Smooth muscle cell (in vitro differentiated cells): ENCODE measurements around the gene ZNF268. TPM values are rescaled to one million over a fixed set of nuclear protein-coding genes. Genes with fewer than 3 reads are reported as not detected.

Experiments used
- DNase-seq: peaks from one replicate; lab custom pipeline; 2025; ENCODE audit not compliant: unreplicated experiment; lab: John Stamatoyannopoulos, UW
- H2AFZ ChIP-seq: fragments of 200-600 bp; sonication (generic); 2 replicates; pipeline ENCODE4 v1.6.0; 2016; ENCODE audit warnings: antibody characterized with exemption, low read depth, mild to moderate bottlenecking
- H3F3A ChIP-seq: fragments of 200-600 bp; sonication (generic); 2 replicates; pipeline ENCODE4 v1.6.0; 2017; ENCODE audit warnings: antibody characterized with exemption, low read depth
- H3K27ac ChIP-seq: fragments of 200-600 bp; sonication (generic); 2 replicates; pipeline ENCODE4 v1.5.1; 2016; ENCODE audit warnings: low read depth, mild to moderate bottlenecking
- H3K27me3 ChIP-seq: fragments of 200-600 bp; sonication (generic); 2 replicates; pipeline ENCODE4 v1.6.1; 2016; ENCODE audit warnings: low read depth, mild to moderate bottlenecking
- H3K36me3 ChIP-seq: fragments of 200-600 bp; sonication (generic); 2 replicates; pipeline ENCODE4 v1.5.1; 2016; ENCODE audit warnings: low read depth
- H3K4me1 ChIP-seq: fragments of 200-600 bp; sonication (generic); 2 replicates; pipeline ENCODE4 v1.5.1; 2016; ENCODE audit warnings: low read depth
- H3K4me2 ChIP-seq: fragments of 200-600 bp; sonication (generic); 2 replicates; pipeline ENCODE4 v1.6.0; 2016; ENCODE audit warnings: mild to moderate bottlenecking
- H3K4me3 ChIP-seq: fragments of 200-600 bp; sonication (generic); 2 replicates; pipeline ENCODE4 v1.5.1; 2016; ENCODE audit warnings: mild to moderate bottlenecking
- H3K79me2 ChIP-seq: fragments of 200-600 bp; sonication (generic); 2 replicates; pipeline ENCODE4 v1.6.0; 2016; ENCODE audit warnings: low read depth, mild to moderate bottlenecking
- H3K9ac ChIP-seq: fragments of 200-600 bp; sonication (generic); 2 replicates; pipeline ENCODE4 v1.6.0; 2016; ENCODE audit warnings: low read depth
- H3K9me3 ChIP-seq: fragments of 200-600 bp; sonication (generic); replicated peaks from 2 replicates; pipeline ENCODE4 v1.5.1; 2016; ENCODE audit warnings: low read depth
- H4K20me1 ChIP-seq: fragments of 200-600 bp; sonication (generic); 2 replicates; pipeline ENCODE4 v1.6.0; 2016; ENCODE audit warnings: low read depth
- CTCF ChIP-seq: fragments of 200-600 bp; sonication (generic); IDR thresholded peaks from 2 replicates; pipeline ENCODE4 v1.5.1; 2017; ENCODE audit warnings: borderline replicate concordance, mild to moderate bottlenecking, antibody characterized with exemption; ENCODE audit not compliant: insufficient read depth, poor library complexity, severe bottlenecking
- WGBS: methylation state at CpG from one replicate; pipeline ENCODE4 v1.1.7; 2016; ENCODE audit warnings: low lambda C conversion rate; 5-methylcytosine and 5-hydroxymethylcytosine counted together
- polyA plus RNA-seq: library from polyadenylated mRNA; unstranded; fragments of >200 nt; fragmentation: Nextera tagmentation; extraction: Ambion mirVana; gene quantifications from 2 replicates; pipeline ENCODE4 v1.2.1, GENCODE V29; 2016
- total RNA-seq: library from RNA; depleted of rRNA; stranded (reverse); fragments of >200 nt; gene quantifications from 2 replicates; pipeline ENCODE4 v1.2.3, GENCODE V29; 2014

The ZNF268 gene
- total RNA-seq (25.1 and 37.2 TPM in 2 replicates), polyA plus RNA-seq (9.4 and 9.8 TPM in 2 replicates)

- H3K9ac ChIP-seq = peak within 1 kb of the TSS; percentile 90
- WGBS = 2% methylated on average over 39 of the region's 40 CpGs
- TF ChIP-seq CTCF = peak; percentile 83
- H3K27ac ChIP-seq = peak within 1 kb of the TSS; percentile 58
- H3K9me3 ChIP-seq = peaks cover 22% of the 10 kb centered on the region
- H3K4me3 ChIP-seq = peak within 1 kb of the TSS; percentile 79
- H3K79me2 ChIP-seq = peaks cover 11% of the 10 kb centered on the region
- DNase-seq = peak; percentile 42
- no peaks in the 10 kb centered on the region for H4K20me1 ChIP-seq
- H3K36me3 ChIP-seq = peaks cover 28% of the 10 kb centered on the region
- no peaks in the 10 kb centered on the region for H3F3A ChIP-seq
- peak within 1 kb of the TSS; percentile 94 for H3K4me2 ChIP-seq
- H2AFZ ChIP-seq = peak within 1 kb of the TSS; percentile 93
- H3K27me3 ChIP-seq = no peaks in the 10 kb centered on the region
- H3K4me1 ChIP-seq = peaks cover 4% of the 10 kb centered on the region
Measured at GRCh38 chr12:133181238-133181959, at the start of gene ZNF268. Gene ZNF268, plus strand, starts transcription at chr12:133181495. Its CDS starts 503 bp downstream, at chr12:133181998.

GRCh38 chr12:133135747-133136146 is 45.5 kb upstream of the ZNF268 start:
- no peak for TF ChIP-seq CTCF
- no peak overlapping the region for H2AFZ ChIP-seq
- no peak overlapping the region for H3K9ac ChIP-seq
- H4K20me1 ChIP-seq = no peaks in the 10 kb centered on the region
- H3F3A ChIP-seq = no peaks in the 10 kb centered on the region
- H3K36me3 ChIP-seq = peaks cover 63% of the 10 kb centered on the region
- no peak overlapping the region for H3K27ac ChIP-seq
- WGBS = 100% methylated on average over 2 of the region's 2 CpGs
- no peak for DNase-seq
- H3K79me2 ChIP-seq = peaks cover 18% of the 10 kb centered on the region
- peaks cover 33% of the 10 kb centered on the region for H3K9me3 ChIP-seq
- H3K27me3 ChIP-seq = no peaks in the 10 kb centered on the region
- H3K4me3 ChIP-seq = no peak overlapping the region
- H3K4me2 ChIP-seq = no peak overlapping the region
- peaks cover 7% of the 10 kb centered on the region for H3K4me1 ChIP-seq

- no peak for DNase-seq
- no peak for TF ChIP-seq CTCF
- H3K9ac ChIP-seq = no peak overlapping the region
Measured at GRCh38 chr12:133145981-133146380, 35.3 kb upstream of the ZNF268 start.

More at GRCh38 chr12:133145981-133146380, 35.3 kb upstream of the ZNF268 start:
- Histone ChIP-seq H3K4me2 (no peak overlapping the region), H3K27me3 (no peaks in the 10 kb centered on the region), H3F3A (no peaks in the 10 kb centered on the region), H3K36me3 (peaks cover 65% of the 10 kb centered on the region), H4K20me1 (no peaks in the 10 kb centered on the region), H3K4me3 (no peak overlapping the region), H3K9me3 (peaks cover 55% of the 10 kb centered on the region), H2AFZ (no peak overlapping the region), H3K79me2 (no peaks in the 10 kb centered on the region), H3K4me1 (no peaks in the 10 kb centered on the region), H3K27ac (no peak overlapping the region)
- WGBS = 96% methylated on average over 2 of the region's 2 CpGs
